ENCODE data around the gene CLDN5.

GRCh38 chr22:19494676-19495173 is 29.5 kb downstream of the CLDN5 start:
- TF ChIP-seq, protein P1, sequence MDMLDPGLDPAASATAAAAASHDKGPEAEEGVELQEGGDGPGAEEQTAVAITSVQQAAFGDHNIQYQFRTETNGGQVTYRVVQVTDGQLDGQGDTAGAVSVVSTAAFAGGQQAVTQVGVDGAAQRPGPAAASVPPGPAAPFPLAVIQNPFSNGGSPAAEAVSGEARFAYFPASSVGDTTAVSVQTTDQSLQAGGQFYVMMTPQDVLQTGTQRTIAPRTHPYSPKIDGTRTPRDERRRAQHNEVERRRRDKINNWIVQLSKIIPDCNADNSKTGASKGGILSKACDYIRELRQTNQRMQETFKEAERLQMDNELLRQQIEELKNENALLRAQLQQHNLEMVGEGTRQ (IDR thresholded peaks at IDR 0.05; ENCODE audit: low read depth, low read length), result no peak
- TF ChIP-seq POLR2A (IDR thresholded peaks at IDR 0.05; ENCODE audit: low read depth, low read length) (no peak), CTCF (conservative IDR thresholded peaks at IDR 0.05; ENCODE audit: low read depth, low read length) (no peak), MAZ (IDR thresholded peaks at IDR 0.05; ENCODE audit: borderline replicate concordance, low read depth, low read length) (no peak), RFX5 (IDR thresholded peaks at IDR 0.05; ENCODE audit: low read depth, low read length) (no peak), NFE2L2 (IDR thresholded peaks at IDR 0.05; ENCODE audit: low read depth, low read length) (no peak), BHLHE40 (IDR thresholded peaks at IDR 0.05; ENCODE audit: low read depth, low read length) (no peak), MAFK (IDR thresholded peaks at IDR 0.05; ENCODE audit: low read depth, low read length) (no peak), MXI1 (IDR thresholded peaks at IDR 0.05; ENCODE audit: borderline replicate concordance, low read depth, low read length) (no peak), RCOR1 (IDR thresholded peaks at IDR 0.05; ENCODE audit: insufficient replicate concordance, low read length) (no peak), ELK1 (IDR thresholded peaks at IDR 0.05; ENCODE audit: borderline replicate concordance, low read depth, low read length) (no peak)
